Effector CD8-positive, alpha-beta T cell (primary cell): Measurements from ENCODE around the gene NFIA.

Source experiments
- DNase-seq: peaks from one replicate; lab custom pipeline; 2025; lab: John Stamatoyannopoulos, UW

Gene NFIA

DNA sequence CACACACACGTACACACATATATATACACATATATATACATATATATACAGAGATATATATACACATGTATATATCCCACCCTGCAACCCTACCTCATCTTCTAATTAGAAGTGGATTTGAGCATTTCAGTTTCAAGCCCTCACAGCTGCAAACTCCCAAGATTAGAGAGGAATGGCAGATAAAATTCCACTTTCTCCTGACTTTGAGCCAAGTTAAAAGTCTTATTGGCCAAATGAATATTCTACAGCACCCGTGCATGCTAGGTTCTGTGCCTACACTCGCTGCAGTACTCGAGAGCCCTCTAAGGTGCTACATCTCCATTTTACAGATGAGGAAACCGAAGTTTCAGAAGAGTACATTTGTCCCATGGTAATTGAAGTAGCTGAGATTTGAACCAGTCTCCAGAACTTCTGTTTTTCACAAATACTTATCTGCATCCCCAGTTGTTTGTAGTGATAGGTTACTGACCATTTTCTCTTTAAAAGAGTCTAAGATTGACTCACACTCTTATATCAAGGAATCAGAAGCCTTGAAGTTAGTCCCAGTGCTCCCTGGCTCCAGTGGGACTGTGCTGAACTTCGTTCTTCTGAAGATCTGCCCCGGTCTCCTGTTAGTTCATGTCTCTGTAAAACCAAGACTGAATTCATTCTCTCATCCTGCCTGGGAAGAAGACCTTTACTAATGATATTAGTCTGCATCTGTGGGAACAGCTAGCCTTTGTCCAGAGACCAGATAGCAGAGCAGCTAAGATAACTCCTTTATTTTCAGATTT is 350.4 kb downstream of the NFIA start:
- no peak for DNase-seq

DNA sequence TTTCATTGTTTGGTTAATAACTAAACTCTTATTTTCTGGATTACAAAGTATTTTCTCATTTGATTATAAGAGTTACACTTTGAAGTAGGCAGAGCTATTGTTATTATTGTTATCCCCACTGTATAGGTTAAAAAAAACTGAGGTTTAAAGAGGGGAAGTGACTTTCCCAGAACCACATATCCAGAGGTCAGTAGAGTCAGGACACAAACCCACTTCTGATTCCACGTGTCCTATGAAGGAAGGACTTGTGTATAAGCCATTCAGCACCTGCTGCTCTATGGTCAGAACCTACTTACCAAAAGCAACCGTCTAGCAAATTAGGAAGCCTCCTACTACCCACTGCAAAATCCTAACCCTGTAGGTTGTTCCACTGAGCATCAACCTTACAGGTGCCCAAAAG is 351.3 kb downstream of the NFIA start:
- DNase-seq, result no peak

- no peak for DNase-seq
These were observed 351.9 kb downstream of the NFIA start for GRCh38 chr1:61434276-61434675.

DNA sequence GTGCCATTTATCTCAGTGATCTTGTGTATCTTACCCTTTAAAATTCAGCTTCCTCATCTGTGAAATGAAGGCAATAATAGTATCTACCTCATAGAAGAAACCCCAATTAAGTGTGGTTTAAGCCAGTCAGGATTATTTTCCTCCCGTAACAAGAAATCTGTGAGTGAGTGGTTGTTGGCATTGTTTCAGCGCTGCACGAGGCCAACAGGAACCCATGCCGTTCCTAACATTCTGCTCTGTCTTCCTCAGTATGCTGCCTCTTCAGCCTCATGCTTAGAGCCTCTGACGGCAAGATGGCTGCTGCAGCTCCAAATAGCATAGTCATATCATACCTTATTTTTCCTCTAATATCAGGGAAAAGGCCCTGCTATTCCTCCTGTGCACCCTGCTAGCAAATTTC is 352.9 kb downstream of the NFIA start:
- DNase-seq, result no peak

- DNase-seq, result no peak
These were observed 353.7 kb downstream of the NFIA start for GRCh38 chr1:61436016-61436415.

- DNase-seq, result no peak
These were observed 354.2 kb downstream of the NFIA start for GRCh38 chr1:61436491-61437120.

DNA sequence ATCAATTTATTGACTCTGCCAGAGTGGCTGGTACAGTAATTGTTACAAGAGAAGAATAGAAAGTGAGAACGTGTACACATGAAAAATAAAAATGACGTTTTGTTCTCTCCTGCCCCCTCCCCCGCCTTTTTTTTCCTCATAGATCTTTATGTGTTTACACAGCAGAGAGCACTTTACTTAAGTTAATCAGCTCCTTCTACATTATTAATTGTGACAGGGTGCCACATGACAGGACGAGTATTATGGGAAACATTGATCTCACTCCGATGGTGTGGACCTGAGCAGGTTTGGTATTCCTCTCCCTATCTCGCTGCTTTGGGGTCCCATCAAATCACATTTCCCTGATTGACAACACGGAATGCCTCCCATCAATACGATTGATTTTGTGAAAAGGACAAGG is 356.9 kb downstream of the NFIA start:
- DNase-seq, result no peak

- no peak for DNase-seq
These were observed 359.4 kb downstream of the NFIA start for GRCh38 chr1:61441723-61442262.

GRCh38 chr1:61442544-61442943 is 360.2 kb downstream of the NFIA start:
- no peak for DNase-seq

- no peak for DNase-seq
These were observed 361.9 kb downstream of the NFIA start for GRCh38 chr1:61444288-61444687.

- no peak for DNase-seq
These were observed 363.0 kb downstream of the NFIA start for GRCh38 chr1:61445269-61445825.

DNA sequence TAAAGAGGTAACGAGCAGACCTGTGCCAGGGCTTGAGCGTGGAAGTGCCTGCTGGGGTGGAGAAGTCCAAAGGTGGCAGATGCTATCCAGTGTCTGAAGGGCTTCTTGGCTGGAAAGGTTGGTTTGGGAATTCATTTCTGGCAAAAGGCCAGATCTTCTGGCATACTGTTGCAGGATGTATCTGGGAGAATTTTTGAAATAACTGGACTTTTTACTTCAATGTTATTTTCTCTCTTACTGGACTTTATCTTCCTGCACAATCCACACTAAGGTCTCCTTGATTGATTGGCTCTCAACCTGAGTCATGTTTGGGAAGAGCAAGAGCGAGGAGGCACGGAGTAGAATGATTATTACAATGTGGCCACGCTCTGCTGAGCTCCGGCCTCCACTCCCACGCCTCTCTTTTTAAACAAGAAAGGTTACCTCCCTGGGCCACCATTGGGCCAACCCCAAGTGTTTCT is 364.2 kb downstream of the NFIA start:
- DNase-seq, result no peak

- DNase-seq, result no peak
These were observed 365.0 kb downstream of the NFIA start for GRCh38 chr1:61447106-61447967.

DNA sequence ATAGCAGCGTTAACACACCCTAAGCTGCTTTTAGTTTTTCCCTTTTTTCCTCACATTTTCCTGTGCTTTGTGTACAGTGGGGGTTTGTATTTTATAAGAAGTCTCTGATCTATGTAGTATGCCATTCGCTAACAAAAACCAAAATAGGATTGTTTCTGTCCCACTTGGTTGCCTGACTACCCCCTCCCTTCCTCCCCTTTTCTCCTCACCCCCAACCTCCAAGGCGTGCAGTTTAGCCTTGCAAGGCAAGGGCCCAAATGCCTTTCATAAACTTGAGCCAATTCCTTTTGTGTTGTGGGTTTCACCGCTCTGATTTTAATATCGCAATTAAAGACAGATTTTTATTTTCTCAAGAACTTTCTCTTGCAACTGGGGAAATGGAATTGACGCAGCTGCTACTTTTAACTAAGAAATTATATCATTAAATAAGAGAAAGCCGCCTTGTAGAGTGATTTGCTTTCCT is 365.6 kb downstream of the NFIA start:
- no peak for DNase-seq

DNA sequence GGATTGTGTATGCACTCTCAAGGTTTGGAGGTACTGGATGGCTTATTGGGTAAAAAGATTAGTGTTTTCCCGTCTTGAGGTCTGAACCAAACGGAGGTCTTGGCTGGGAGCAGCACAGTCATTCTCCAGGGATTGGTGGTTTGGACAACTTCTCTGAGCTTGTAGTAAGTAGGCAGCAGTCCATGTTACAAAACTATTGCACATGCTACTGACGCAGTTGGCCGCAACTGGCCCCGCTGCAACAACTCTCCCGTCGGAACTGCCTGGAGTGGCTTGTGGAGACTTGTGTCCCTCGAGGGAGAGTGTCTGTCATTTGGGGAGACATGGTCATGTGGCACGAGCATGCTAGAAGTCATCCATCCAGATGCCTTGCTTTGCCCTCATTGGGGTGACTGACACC is 366.6 kb downstream of the NFIA start:
- no peak for DNase-seq

- DNase-seq, result no peak
These were observed 367.0 kb downstream of the NFIA start for GRCh38 chr1:61449410-61449809.

DNA sequence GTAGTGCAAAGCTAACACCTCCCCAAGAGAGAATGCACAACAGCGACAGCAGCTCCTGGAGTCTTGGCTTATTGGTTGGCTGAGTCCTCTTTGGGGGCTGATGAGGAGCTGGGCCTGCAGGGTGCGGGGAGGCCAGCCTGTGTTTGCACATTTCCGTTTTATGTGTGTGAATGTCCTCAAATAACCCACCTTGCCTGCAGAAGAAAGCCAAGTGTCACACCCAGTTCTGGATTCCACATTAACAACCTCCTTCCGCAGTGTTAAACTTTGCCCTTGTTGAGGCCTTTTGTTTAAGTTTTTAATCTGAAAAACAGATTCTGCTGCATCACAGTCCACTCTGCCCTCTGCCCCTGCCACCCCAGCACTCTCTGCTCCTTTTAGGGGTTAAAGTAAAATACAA is 368.1 kb downstream of the NFIA start:
- DNase-seq, result no peak

- DNase-seq, result no peak
These were observed 368.7 kb downstream of the NFIA start for GRCh38 chr1:61450872-61451571.

DNA sequence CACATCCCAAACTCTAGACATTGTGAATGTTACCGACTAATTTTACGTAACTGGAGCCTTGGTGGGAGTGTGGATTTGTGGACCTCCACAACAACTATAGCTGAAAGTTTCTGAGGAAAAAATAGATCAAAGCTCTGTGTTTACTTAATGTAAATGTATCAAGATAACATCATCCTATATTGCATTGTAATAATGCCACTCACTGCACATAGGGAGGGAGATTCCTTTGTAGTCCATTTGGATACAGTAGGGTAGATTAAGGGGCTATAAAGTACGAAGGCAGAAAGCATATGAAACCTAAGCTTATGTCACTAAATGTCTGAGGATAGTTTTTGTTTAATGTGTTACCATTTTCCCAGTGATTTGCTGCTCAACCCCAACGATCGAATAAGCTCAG is 369.2 kb downstream of the NFIA start:
- DNase-seq, result no peak

- no peak for DNase-seq
These were observed 370.0 kb downstream of the NFIA start for GRCh38 chr1:61452176-61453035.
